Activated CD4-positive, alpha-beta T cell treated with anti-CD3 and anti-CD28 coated beads, Interleukin-10, Interleukin-2, amounts not matched to agents 100 ng/mL and 50 ng/mL, durations not matched to agents 16 hours and 8 hours (primary cell): Measurements from ENCODE around the gene TMEM170A.
A peak's percentile ranks its signal among the peaks of the same experiment; 100 is the strongest.
"Not testable (repeated sequence)": the region's sequence is repeated elsewhere in the genome, so short reads cannot be mapped to it uniquely, and the experiment has no call there.

Experiments
- DNase-seq: peaks from one replicate; pipeline ENCODE4 v3.0.0-alpha.2; 2020

The TMEM170A gene

DNA sequence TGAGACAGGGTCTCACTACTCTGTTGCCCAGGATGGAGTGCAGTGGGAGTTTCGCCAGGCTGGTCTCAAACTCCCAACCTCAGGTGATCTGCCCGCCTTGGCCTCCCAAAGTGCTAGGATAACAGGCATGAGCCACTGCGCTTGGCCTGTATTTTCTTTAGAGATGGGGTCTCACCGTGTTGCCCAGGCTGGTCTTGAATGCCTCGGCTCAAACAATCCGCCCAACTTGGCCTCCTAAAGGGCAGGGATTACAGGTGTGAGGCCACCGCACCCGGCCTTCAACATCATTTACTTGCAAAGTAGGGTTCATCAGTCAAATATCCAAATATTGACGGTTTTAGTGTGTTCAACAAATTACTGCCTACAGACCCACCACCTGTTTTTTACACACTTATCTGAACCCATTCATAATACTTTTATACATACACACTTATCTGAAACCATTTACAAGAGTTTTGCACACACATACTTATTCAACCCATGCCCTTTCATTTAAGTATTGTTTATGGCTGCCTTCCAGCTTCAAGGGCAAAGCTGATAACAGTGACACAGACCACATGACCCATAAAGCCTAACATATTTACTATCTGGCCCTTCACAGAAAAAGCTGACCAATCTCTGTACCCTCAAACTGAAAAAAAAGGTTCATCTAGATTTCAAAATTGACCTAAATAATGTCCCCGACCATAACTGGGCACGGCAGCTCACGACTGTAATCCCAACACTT is 11.9 kb downstream of the TMEM170A start:
- DNase-seq: no peak

DNA sequence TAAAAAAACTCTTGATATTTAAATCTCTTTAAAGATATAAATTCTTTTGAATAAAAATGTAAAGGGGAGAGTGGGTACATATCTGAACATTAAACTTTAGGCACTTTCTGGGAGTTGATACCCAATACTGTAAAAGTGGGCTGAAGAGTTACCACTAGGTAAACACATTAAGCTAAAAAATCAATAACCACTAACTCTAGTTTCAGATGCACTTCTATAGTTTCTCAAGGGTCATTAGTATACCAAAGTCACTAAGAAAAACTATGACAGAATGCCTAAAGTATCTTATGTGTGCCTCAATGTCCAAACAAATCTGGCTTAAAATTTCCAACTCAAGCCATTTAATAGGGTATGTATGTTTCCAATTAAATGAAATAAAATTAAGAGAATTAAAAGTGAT is 18.1 kb downstream of the TMEM170A start:
- no peak for DNase-seq

DNA sequence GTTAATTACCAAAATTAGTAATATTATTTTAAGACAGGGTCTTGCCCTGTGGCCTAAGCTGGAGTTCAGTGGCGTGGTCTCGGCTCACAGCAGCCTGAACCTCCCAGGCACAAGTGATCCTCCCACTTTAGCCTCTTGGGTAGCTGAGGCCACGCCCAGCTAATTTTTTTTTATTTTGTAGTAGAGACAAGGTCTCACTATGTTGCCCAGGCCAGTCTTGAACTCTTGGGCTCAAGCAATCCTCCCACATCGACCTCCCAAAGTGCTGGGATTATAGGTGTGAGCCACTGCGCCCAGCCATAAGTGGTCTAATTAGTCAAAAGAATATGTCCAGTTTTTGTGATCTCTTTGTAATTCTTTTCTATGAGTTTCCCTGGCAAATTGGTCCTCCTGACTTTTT is 19.2 kb downstream of the TMEM170A start:
- no peak for DNase-seq

DNA sequence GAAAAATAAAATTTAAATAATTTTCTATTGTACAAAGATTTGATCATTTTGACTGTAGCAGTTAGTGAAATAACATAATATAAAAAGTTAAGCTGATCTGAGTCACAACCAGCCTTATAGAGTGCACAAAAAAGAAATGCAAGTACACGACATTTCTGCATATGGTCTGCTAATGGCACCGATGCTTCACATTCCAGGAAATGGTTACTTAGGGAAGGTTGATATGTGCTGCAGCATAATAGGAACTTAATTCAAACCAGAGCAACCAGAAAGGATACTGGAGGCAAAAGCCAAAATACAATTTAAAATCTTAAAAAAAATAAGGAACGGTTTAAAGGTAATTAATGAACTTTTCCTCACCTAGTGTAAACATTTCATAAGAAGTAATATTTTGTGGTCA is 21.2 kb downstream of the TMEM170A start:
- DNase-seq: no peak

DNA sequence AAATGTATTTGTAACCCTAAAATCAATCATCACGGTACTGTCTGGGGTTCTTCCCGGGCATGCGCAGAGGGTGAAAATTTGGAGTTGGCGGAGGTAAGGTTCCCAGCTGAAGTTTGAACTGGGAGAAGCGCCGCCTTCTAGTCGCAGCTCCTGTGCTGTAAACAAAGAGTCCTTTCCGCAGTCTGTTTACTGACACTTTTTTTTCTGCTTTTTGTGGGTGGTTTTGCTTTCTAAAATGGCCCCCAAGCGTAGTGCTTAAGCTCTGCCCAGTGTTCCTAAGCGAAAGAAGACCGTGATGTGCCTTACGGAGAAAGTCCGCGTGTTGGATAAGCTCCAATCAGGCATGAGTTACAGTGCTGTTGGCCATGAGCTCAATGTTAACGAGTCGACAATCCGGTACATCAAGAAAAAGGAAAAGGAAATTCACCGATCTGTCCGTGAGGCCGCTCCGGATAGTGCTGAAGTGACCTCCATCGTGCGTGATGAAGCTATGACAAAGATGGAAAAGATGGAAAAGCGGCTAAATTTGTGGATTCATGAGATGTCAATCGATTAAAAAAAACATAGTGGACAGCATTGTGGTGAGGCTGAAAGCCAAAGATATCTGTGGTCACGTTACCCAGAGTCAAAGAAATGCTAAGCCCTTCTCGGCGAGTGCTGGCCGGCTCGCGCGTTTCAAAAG is 30.6 kb downstream of the TMEM170A start:
- peak; percentile 80 for DNase-seq

DNA sequence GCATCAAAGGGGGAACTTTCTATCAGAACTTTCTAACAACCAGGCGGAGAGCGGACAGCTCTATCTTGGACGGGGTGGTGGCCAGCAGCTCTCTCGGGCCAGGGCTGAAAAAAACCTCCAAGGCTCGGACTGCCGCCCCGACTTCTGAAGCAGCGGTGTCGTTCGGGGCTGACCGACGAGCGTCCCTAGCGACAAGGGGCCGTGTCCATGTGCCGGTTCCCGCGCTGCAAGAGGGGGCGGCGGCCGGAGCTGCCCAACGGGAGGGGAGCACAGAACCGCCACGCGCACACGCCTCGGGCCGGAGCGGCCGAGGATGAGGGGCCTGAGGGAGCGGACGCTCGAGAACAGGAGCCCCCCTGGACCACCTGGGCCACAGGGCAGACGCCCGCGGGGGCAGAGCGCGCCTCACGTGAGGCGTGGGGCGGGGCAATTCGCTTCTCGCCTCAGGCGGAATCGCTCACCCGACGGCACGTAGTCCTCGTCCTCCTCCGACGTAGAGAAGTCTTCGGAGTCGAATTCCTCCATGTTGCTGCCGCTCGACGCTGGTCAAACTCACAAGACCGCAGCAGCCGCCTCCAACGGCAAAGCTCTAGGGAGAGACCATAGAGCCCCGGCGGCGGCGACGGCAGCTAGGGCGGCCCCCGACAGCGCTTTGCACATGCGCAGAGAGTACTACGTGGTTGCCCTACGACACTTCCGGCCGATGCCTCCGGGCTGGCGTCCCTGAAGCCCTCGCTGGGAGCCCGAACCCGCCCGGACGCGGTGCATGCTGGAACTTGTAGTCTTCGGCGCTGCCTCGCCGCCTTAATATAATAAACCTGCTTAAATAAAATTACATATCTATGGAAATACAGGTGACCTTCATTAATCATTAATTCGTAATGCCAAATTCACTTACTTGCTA is 31.4 kb downstream of the TMEM170A start, which contains the start of gene CFDP1:
Gene CFDP1 (minus strand): TSS at position 676 of the 904 bp plus-strand sequence. CDS start 151 bp downstream, at position 525.
- peak; percentile 96 for DNase-seq

DNA sequence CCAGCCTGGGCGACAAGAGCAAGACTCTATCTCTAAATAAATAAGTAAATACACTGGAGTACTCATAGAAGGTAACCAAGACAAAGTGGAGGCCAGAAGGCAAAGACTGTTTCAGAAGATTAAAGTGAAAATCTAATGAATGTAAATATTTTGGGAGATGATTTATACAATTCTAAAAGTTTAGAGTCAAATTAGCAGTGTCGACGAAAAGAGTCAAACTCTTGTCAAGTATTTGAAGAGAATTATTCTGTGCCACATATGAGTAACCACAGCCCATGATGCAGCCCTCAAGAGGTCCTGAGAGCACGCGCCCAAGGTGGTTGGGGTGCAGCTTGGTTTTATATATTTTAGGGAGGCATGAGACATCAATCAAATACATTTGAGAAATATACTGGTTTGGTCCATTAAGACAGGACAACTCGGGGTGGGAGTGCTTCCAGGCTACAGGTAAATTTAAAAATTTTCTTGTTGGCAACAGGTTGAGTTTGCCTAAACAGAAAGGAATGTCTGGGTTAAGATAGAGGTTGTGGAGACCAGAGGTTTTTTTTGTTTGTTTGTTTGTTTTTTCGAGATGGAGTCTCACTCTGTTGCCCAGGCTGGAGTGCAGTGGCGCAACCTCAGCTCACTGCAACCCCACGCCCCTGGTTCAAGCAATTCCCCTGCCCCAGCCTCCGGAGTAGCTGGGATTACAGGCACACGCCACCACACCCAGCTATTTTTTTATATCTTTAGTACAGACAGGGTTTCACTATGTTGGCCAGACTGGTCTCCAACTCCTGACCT is 34.7 kb downstream of the TMEM170A start:
- DNase-seq: no peak

DNA sequence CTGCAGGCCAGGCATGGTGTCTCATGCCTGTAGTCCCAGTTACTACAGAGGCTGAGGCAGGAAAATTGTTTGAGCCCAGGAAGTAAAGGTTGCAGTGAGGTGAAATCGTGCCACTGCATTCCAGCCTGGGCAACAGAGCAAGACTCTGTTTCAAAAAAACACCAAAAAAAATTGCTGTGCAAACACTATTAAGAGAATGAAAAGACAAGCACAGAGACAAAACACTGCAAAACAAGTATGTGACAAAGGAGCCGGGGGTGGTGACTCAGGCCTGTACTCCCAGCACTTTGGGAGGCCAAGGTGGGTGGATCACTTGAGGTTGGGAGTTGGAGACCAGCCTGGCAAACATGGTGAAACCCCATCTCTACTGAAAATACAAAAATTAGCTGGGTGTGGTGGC is 38.0 kb downstream of the TMEM170A start:
- not testable (repeated sequence) for DNase-seq

DNA sequence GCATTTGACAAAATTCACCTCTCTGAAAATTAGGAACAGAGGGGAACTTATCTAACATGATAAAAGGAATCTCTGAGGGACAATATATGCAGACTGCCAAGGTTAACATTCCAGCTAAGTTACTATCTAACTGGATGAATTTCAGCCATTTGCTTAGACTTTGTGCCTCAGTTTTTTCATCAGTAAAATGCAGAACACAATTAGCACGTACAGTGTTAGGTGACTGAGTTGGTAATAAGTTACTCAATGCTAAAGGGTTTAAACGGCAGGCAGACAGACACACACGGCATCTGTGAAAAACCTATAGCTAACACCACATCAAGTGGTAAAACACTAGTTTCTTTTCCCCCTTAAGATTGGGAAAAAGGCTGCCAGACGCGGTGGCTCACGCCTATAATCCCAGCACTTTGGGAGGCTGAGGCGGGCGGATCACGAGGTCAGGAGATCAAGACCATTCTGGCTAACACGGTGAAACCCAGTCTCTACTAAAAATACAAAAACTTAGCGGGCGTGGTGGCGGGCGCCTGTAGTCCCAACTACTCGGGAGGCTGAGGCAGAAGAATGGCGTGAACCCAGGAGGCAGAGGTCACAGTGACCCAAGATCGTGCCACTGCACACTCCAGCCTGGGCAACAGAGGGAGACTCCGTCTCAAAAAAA is 40.3 kb downstream of the TMEM170A start:
- DNase-seq: not testable (repeated sequence)

DNA sequence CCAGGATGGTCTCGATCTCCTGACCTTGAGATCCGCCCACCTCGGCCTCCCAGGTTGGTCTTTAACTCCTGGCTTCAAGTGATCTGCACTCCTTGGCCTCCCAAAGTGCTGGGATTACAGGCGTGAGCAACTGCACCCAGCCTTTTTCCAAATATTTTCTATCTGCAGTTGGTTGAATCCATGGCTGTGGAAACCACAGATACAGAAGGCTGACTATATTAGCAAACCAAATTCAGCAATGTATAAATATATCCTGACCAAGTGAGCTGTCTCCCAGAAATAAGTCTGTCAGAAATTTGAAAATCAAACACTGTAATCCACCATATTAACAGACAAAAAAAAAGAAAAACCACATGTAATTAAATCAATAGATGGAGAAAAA is 40.8 kb downstream of the TMEM170A start:
- no peak for DNase-seq

DNA sequence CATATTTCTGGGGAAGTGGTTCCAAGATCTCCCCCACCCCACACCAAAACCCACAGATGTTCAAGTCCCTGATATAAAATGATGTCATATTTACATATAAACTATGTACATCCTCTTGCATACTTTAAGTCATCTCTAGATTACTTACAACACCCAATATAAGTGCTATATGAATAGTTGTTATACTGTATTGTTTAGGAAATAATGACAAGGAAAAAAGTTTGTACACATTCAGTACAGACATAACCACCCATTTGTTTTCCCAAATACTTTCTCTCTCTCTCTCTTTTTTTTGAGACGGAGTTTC is 42.7 kb downstream of the TMEM170A start:
- DNase-seq: no peak

DNA sequence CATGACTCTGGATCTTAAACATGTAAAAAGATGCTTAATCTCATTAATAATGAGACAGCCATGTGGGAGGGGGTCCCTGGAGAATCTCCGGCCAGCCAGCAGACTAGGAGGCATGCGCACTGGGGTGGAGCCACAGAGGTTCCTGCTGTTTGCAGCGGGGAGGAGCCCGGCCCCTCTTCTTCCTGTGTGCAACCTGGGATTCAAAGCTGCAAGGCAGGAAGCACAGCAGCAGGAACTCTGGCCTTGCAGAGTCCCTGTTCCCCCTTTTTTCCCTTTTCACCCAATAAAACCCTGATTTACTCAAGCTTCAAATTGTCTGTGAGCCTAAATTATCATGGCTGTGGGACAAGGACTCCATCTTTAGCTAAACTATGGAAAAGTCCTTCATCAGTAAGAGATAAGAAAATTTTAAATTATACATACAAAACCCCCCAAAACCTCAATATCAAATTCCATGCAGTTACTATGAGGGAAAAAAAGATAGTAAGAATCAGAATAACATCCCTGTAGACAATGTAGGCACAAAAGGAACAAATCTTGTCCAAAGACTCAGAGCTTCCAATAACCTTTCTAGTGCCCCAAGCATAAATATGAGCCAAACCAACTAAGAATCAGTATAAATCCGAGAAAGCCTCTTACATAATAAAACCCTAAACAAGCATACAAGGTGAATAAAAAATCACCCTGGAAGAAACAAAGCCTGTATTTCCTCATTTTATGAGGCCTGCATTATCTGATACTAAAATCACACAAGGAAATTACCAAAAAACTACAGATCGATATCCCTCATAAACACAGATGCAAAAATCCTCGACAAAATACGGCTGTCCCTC is 43.3 kb downstream of the TMEM170A start:
- DNase-seq: peak; percentile 24

DNA sequence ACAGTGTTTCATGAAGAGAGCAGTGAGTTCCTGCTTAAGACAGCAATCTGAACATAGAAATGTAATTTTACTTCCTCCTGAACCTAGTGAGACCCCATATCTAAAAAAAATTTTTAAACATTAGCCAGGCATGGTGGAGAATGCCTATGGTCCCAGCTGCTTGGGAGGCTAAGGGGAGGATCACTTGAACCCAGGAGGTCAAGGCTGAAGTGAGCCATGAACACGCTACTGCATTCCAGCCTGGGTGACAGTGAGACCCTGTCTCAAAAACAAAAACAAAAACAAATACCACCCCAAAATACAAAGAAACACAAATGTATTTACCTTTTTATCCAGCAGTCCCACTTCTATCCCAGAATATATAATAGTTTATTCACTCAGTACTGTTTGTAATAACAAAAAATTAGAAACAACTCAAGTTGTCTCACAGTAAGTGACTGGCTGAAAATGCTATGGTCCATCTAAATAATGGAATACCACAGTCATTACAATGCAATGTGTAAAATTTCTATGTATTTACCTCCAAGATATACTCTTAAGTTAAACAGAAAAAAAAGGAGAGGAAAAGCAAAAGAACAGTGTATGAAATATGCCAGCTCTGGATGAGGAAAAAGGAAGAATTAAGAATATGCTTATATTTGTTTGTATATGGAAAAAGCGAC is 47.5 kb downstream of the TMEM170A start:
- DNase-seq: no peak

DNA sequence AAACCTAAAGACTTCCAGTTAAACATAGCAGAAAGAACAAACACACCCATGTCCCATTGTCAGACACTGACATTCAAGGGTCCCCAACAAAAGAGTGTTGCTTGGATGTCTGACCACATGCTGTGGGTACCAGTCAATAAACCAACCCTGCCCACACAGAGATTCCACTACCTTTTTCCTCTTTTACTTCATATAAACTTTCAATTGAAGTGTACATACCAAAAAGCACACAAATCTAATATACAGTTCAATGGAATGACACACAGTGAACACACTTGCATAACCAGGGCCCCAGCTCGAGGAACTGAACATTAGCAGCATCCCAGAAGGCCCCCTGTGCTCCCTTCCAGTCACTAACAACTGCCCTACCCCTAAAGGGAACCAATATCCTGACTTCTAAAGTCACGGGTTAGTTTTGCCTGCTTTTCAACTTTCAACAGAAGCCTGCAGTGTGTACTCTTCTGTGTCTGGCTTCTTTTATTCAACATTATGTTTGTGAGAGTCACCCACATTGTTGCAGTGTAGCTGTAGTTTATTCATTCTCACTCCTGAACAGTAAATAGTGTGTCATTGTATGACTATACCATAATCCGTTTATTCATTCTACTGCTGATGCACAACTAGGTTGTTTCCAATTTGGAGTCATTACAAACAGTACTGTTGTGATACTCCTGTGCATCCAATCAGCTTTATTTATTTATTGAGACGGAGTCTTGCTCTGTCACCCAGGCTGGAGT is 49.2 kb downstream of the TMEM170A start:
- DNase-seq: no peak

DNA sequence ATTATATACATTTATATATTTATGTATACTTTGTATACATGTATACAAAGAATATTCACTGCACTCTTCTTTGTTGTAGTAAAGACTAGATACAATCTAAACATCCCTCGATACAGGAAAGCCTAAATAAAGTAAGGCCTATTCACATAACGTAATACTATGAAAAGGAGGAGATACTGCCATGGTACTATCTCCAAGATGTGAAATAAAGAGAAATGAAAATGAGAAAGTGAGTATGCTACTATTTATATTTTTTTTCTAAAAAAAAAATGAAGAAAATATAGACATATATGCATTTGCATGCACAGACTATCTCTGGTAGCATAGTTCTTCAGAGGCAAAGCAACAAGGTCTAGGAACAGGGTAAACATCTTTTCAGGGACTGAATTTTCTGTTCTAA is 50.5 kb downstream of the TMEM170A start:
- no peak for DNase-seq

DNA sequence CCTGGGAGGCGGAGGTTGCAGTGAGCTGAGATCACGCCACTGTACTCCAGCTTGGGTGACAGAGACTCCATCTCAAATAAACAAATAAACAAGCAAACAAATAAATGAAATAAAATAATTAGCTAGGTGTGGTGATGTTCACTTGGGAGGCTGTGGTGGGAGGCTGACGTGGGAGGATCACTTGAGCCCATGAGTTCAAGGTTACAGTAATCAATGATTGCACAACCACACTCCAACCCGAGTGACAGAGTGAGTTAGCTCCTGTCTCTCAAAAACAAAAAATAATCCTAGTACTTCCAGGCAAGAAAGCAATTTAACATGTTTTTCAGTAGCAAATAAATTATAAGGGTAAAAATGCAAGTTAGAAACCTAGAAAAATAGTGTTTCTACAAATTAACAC is 57.5 kb downstream of the TMEM170A start:
- DNase-seq: no peak

DNA sequence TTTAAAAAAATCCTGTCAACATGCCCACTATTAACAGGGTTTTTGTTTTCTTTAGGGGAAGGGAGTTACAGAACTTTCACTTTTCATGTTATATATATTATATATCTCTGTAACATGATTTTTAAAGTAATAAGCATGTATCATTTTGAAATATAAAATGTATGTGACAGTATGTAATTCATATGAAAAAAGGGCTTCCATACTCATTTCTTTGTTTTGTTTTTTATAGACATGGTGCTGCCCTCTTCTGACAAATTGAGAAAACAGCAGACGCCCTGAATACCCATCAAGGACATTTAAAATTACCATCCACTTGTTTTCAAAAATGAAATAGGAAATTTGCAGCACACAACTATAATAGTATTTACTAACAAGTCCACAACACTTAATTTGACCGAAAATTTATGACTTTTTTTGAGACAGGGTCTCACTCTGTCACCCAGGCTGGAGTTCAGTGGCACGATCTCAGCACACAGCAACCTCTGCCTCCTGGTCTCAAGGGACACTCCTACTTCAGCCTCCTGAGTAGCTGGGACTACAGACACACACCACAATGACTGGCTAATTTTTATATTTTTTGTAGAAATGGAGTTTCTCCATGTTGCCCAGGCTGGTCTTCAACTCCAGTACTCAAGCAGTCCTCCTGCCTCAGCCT is 61.5 kb downstream of the TMEM170A start:
- DNase-seq: peak; percentile 43

DNA sequence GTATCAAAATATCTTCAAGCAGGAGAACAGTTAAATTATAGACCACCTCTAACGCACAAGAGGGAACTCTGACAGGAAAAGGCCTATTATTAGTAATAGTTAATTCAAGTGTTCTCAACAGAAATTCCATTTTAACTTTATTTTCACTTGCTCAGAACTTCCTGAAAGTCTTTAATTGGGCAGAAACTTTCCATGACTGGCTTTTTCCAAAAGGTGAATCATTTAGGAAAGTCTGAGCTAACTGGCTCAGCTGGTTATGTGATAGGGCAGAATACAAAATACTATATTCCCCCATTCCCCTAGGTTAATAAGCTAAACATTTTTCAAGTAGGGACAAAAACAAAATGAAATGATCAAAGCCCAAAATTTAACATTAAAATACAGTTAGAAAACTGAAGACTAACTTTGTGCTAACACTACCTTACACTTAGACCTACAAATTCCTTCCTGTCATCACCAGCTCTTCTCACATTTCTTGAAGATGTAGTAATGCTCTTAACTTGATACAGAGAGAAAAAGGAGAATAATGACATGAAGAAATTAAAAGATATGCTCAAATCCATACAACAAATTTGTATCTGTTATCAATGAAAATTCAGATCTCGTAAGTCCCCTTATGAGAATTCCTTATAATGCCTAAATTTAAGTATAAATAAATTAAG is 62.2 kb downstream of the TMEM170A start:
- DNase-seq: no peak

DNA sequence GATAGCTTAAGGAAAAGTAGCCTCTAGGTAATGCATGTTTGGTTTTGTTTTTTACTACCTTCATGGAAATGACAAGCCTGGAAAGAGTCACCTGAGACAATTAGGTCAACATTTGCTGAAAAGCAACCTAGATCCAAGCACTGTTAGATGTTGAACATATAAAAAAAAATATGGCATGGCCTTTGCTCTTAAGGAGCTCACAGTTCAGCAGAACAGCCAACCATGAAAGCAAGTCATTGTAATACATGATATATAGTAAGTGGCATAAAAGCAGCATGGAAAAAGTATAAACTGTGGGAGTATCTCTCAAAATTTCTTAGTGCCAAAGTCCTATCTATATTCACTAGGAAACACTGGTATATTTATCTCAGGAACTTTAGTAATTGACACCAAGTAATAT is 62.8 kb downstream of the TMEM170A start:
- no peak for DNase-seq
